ENCODE data around the gene GREB1.

Gene GREB1

GRCh38 chr2:11513319-11513718 lies 20.5 kb upstream of the GREB1 start:
- DNase-seq, result no peak

- no peak for DNase-seq
Measured at GRCh38 chr2:11514081-11514730, 19.6 kb upstream of the GREB1 start.

DNA sequence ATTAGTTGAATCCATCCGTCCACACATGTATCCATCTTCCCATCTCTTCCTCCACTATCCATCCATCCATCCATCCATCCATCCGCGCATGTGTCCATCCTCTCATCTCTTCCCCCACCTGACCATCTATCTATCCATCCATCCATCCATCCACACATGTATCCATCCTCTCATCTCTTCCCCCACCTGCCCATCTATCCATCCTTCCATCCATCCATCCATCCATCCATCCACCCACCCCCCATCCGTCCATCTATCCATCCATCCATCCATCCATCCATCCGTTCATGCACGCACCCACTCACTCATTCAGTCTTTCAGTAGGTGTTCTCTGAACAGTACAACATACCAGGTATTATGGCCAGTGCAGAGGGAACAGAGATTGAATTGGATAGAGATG lies 18.9 kb upstream of the GREB1 start:
- DNase-seq, result no peak

DNA sequence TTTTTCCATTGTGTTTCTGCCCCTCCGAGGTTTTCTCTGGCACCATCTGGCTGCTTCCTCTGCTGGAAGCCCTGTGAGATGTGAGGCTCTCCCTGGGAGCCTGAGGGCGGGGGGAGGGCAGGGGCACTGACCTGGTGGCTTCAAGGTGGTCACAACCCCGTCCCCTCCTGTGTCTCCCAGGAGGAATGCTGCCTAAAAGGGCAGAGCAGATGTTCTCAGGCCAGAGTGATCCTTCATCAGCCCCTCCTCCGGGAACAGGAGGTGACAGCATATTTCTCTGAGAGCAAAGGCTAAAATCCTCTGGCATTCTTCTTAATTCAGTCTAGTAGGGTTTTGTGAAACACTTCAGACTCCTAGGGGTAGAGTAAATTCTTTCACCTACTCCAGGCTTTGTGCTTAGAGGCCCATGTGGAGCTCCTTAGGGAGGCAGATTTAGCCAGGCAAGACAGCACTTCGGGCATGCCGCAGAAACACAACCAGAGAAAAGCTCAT lies 18.3 kb upstream of the GREB1 start:
- no peak for DNase-seq

- no peak for DNase-seq
Measured at GRCh38 chr2:11516984-11517648, 16.7 kb upstream of the GREB1 start.

DNA sequence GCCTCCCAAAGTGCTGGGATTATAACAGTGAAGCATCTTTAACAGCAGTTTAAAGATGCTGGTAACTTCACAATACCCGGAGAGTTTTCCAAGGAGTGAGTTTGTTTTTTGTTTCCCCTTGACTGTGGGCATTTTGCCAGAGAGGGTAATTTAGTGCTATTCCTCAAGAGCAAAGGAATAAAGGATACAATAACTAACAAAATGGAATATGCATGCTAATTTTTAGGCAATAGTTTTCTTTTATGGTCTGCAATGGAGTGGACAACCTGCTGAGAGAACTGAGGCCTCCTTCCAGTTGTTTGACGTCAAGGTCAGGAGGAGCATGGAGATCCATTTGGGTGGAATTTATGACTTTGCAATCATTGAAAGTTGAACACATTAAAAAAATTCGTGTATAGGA lies 15.9 kb upstream of the GREB1 start:
- DNase-seq, result no peak

GRCh38 chr2:11520092-11520693 lies 13.7 kb upstream of the GREB1 start:
- DNase-seq, result no peak

DNA sequence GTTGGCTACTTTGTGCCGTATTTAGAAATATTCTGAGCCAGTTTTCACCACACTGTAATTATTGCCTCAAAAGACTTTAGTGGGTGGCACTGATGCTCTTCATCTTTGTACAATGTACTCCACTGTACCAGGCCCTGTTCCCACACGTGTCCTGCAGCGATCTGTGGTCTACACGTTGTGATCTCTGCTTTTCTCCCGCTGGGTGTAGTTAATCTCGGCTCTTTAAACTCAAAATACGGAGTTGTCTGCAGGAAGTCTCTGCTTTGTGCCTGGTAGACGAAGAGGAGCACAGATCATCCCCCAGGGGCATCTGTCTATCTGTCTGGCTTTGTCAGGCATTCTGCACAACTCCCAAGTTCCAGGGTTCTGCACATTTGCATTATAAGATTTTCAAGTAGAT lies 12.1 kb upstream of the GREB1 start:
- no peak for DNase-seq

GRCh38 chr2:11524470-11524869 lies 9.4 kb upstream of the GREB1 start:
- DNase-seq, result no peak

GRCh38 chr2:11525762-11526161 lies 8.1 kb upstream of the GREB1 start:
- DNase-seq, result no peak

DNA sequence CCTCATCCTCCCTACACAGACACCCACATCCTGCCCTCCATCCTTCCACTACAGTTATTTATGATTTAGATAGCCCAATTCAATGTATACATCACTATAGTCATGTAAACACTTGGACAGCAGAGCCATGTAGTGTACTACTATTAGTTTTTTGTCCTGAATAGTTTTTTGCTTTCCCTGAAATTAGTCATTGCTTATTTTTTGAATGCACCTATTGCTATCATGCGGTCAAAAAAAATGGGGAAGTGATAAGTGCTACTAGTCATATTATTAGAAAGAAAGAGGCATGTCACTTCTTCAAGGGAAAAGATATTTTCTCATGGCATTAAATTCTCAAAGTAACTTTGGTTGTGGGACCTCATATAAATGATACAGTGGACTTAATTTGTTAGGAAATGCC lies 6.8 kb upstream of the GREB1 start:
- no peak for DNase-seq

GRCh38 chr2:11528228-11528627 lies 5.6 kb upstream of the GREB1 start:
- no peak for DNase-seq

DNA sequence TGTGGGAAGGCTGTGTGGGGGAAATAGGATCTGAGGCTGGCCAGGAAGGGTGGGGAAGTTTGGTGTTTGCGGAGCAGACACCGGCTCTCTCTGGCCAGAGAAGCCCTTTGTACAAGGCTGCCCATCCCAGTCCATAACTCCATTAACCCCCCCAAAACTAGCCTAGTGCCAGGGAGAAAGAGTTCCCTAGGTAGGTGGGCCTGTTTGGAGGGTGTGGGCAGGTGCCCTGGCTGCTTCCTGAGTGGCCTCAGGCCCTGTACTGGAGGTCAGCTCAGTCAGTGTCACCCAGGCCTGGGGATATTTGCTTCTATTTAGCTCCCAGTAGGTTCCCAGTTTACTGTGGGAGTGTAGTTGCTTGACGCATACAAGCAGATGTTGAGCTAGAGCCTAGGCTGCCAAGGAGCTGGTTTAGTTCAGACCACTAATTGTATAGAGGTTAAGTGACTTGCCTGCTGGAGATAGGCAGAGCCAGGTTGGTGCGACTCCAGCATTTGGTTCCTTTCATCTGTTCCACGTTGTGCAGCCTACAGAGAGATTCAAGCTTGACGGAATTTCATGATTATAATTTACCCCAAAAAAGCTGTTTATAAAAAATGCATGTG lies 2.9 kb upstream of the GREB1 start:
- DNase-seq, result no peak

DNA sequence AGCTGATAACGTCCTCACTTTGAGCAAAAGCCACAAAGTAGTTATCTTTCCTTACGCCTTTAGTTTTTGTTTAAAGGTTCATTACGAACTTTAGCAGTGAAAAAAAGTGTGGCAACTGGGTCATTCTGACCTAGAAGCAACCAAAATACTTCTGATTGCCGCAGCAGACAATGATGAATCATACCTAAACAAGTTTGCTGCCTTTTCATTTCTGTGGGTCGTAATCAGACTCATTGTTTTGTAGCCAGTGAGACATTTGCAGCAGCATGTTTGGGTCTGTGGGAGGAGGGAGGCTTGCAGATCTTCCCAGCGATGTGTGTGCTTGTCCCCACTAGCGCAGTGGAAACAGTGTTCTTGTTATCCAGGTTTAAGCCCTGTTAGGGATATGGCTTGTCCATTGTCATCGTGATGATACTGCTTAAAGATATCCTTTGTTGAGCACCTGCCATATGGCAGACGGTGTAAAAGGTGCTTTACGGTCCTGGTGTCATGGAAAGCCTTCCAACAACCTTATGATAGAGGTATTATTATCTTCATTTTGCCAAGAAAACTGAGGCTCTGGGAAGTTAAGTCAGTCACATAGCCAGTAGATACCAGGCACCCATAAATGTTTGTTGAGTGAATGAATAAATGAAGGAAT lies 1.3 kb upstream of the GREB1 start:
- no peak for DNase-seq

DNA sequence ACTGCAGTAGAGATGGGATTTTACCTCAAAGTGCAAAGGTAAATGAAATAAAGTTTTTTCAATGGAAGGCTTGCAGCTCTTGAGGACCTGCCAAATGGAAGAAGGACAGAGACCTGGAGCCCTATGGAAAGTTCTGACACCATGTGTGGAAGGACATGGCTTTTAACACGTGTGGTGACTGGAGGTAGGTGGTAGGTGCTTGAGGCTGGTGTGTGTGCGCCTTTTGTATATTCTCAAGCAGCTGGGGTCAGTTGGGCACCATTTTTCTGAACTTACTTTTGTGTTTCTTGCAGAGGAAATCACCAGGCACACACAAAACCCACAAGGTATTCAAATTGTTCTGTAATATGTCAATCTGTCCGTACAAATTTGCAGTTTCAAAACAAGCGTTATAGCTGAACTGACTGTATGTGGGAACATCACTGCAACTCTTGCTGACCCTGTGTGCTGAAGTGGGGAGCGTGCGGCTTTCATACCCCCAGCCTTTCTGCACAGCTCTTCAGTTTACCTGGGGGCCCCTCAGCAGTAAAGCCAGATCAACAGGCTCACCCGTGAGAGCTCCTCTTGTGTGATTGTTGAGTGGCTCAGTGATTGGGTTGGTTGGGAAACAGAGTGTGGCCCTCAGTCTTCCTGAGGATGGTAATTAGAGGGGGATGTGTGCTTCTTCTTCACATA lies 363 bp downstream of the GREB1 start:
- DNase-seq, result no peak

DNA sequence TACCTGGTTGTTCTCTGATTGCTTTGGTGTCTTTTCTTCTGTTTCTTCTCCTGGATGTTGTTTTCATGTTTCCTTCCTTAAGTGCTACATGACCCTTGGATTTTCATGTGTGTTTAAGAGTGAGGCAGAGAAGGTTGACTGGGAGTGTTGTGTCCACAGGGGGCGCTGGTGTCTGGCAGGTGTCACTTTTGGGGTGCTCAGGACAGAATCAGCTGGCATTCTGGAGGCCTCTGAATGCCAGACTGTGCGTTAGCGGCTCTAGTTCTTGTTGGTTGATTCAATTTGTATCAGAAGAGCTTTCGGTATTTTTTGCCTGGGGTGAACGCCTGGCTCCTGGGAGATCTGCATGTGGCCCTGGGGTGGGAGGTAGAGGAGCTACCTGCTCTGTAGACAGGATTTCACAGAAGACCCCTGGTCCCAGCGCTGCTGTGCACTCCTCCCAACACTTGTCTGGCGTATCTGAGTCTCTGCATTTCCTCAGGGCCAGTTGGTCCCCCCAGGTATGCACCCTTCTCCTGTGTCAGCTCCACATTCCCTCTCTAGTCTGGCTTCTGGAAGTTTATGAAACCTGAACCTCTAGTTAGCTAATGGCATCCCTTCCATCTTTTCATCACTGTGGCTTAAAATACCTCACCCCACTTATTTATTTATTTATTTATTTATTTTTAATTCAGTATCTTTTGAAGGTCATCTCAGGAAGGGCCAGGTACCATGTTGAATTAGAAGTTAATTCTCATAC lies 1.1 kb downstream of the GREB1 start:
- no peak for DNase-seq

DNA sequence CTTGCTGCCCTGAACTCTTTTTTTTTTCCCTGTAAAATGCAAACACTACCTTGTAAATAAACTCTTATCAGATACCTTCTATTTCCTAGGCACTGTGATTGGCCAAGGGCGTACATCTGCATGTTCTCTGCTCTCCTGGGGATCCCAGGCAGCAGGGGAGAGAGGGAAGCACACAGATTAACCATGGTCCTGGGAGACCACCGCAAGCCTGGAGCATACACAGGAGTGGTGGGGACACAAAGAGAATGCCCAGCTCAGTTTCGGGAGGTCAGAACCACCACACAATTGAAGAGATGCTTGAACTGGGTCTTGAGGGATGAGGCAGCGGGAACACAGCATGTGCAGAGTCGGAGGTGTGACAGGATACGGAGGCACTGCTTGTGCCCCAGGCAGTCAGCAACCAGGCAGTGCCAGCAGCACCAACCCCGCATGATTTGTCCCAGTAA lies 2.1 kb downstream of the GREB1 start:
- DNase-seq, result no peak

DNA sequence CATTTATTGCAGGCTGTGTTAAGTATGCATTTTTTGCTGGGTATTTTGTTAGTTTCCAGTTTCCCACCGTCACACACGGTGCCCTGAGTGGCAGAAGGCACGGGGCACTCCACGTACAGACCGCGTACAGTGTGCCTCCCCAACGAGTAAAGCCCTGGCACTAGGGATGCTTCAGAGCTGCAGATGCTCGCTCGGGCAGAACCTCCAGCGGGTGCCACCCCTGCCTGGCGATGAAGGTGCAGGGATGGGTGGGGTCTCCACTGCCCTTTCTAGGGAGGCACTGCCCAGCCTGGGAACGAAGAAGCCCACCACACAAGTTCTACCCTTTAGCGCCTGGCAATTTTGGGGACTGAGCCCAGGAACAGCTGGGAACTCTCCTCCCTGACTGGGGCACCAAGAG lies 4.1 kb downstream of the GREB1 start:
- DNase-seq, result no peak

DNA sequence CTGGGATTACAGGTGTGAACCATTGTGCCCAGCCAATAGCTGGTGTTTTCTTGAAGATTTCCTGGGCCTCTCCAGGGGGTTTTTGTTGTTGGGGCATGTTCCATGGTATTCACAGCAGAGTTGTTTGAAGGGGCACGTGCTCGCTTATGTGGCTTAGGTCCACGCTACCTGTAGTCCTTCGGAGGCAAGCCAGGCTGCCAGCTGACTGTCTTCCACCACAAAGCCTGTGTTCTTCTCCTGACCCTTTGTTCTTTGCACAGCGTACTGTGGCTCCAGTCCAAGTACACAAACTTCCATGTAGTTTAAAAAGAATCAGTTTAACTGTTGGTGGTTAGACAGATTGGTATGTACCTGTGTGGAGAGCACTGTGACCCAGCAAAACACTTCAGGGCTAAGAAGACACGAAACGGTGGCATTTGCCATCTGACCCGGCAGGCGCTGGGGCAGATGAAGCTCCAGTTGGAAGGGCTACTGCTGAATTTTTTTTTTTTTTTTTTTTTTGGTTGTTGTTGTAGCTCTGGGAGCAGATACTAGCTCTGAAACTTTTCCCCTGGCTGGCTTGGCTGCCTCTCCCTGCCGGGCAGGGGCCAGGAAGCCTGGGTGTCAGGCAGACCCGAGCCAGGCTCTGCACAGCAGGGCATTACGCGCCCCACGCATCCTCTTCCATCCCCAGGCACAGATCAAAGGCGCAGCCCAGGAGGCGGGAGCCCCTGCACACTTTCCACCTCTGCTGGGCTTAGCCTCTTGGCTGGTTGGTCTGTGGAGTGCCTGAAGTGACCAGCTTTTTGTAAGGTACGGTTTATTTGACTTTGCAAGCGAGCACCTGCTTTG lies 5.7 kb downstream of the GREB1 start:
- peak; percentile 97 for DNase-seq

DNA sequence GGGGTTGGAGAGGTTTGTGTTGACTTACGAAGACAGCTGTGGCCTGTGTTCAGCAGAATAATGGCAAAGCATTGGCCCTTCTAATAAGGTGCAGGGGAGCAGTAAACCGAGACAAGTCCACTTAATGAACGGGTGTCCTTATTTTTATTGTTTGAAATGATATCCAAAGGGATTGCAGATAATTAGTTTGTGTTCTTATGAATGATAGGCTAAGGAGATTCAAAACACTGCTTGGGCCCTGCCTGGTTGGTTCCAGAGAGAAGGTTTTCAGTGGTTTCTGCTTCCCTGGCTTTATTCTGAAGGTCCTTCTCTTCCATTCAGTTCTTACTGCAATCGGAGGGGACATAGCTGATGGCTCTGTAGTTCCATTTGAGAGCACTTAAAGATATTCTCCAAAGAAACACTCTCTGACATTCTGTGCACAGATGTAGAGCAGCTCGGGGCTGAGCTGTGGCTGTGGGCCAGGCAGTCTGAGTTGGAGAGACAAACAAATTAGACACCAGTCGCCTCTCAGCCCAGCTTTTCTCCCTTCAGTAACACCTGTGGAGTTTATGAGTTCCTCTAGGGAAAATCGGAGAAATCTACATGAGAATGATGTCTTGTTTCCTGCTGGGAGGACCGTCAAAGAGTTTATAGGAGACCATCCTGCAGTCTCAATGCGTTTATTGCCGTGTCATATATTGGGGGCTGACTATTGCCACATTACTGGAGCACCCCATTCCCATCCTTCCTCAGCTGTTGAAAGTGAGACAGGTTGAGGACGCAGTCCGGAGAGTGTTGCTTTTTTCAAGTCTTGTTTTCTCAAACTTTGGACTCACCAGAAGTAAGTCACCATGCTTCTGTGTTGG lies 6.5 kb downstream of the GREB1 start:
- no peak for DNase-seq
